GM12878 (cell line): ENCODE data around the gene POLD1. TPM values are rescaled to one million over a fixed set of nuclear protein-coding genes. Genes with fewer than 3 reads are reported as not detected.

Experiments
- ATAC-seq: fragments of 200-7000 bp; cut with Tn5 transposase; 3 replicates; pipeline ENCODE4 v1.9.1; 2020; ENCODE audit warnings: mild to moderate bottlenecking, moderate library complexity
- BruUV-seq: library from RNA; stranded (reverse); fragments of 400-500 nt; replicated peaks from 2 replicates; lab custom pipeline; 2021; lab: Mats Ljungman, UMichigan
- CTCF ChIA-PET: fragments of 300-600 bp; sonication (Branson Sonifier 250); formaldehyde crosslinking; extraction: SDS; loops from one replicate; lab custom pipeline; 2021; ENCODE audit warnings: inconsistent platforms; lab: Yijun Ruan, JAX
- POLR2A ChIA-PET: fragments of 350-600 bp; formaldehyde crosslinking; extraction: SDS; loops from one replicate; lab custom pipeline; 2021; ENCODE audit warnings: inconsistent platforms; lab: Charles Lee
- RAD21 ChIA-PET: fragments of 300-600 bp; sonication (Branson Sonifier 250); formaldehyde crosslinking; loops from one replicate; lab custom pipeline; 2023; ENCODE audit warnings: antibody characterized with exemption; ENCODE audit not compliant: unreplicated experiment; lab: Charles Lee
- SMC1A ChIA-PET: fragments of 300-600 bp; sonication (Branson Sonifier 250); formaldehyde crosslinking; loops from one replicate; lab custom pipeline; 2023; ENCODE audit not compliant: unreplicated experiment, uncharacterized antibody; lab: Charles Lee
- DNase-seq: peaks from one replicate; pipeline ENCODE4 v3.0.0-alpha.2; 2011; ENCODE audit warnings: low read depth, low spot score
- FAIRE-seq: peaks from 3 replicates; lab custom pipeline; 2011; peaks lifted over from hg19 to GRCh38; lab: Jason Lieb, UNC
- H2AFZ ChIP-seq: 2 replicates; pipeline ENCODE4 v1.6.0; 2011; ENCODE audit warnings: low read depth, low read length, control low read depth; ENCODE audit not compliant: control insufficient read depth
- H3K27ac ChIP-seq: 2 replicates; pipeline ENCODE4 v1.5.1; 2011; ENCODE audit warnings: control low read depth; ENCODE audit not compliant: control insufficient read depth, insufficient read depth
- H3K27me3 ChIP-seq, 2 experiments: replicated peaks in 1 of 2; 2 replicates each; pipeline versions ENCODE4 v1.6.0 to v1.6.1; 2011; ENCODE audit warnings: low read length in 1 of 2; ENCODE audit not compliant: control insufficient read depth in 2 of 2, insufficient read depth in 2 of 2
- H3K36me3 ChIP-seq, 2 experiments: 2 replicates each; pipeline ENCODE4 v1.5.1; 2011; ENCODE audit warnings: low read length in 1 of 2; ENCODE audit not compliant: control insufficient read depth in 2 of 2, insufficient read depth in 2 of 2
- H3K4me1 ChIP-seq: 2 replicates; pipeline ENCODE4 v1.6.1; 2011; ENCODE audit warnings: mild to moderate bottlenecking, low read length, moderate library complexity, mixed read lengths; ENCODE audit not compliant: control insufficient read depth, insufficient read depth
- H3K4me2 ChIP-seq: 2 replicates; pipeline ENCODE4 v1.6.0; 2011; ENCODE audit warnings: control low read depth; ENCODE audit not compliant: control insufficient read depth, insufficient read depth
- H3K4me3 ChIP-seq: fragments of 200-600 bp; sonication (generic); 2 replicates; pipeline ENCODE4 v1.5.1; 2016
- H3K79me2 ChIP-seq: 2 replicates; pipeline ENCODE4 v1.6.0; 2011; ENCODE audit warnings: low read length; ENCODE audit not compliant: control insufficient read depth, insufficient read depth
- H3K9ac ChIP-seq: 2 replicates; pipeline ENCODE4 v1.8.0; 2011; ENCODE audit warnings: low read length, control low read depth, mixed read lengths; ENCODE audit not compliant: control insufficient read depth, insufficient read depth
- H3K9me3 ChIP-seq: replicated peaks from 3 replicates; pipeline ENCODE4 v1.5.1; 2011; ENCODE audit warnings: mild to moderate bottlenecking, low read length; ENCODE audit not compliant: control insufficient read depth, insufficient read depth
- H4K20me1 ChIP-seq: 2 replicates; pipeline ENCODE4 v1.6.0; 2011; ENCODE audit not compliant: control insufficient read depth, insufficient read depth
- MTA3 ChIP-seq: IDR thresholded peaks from 2 replicates; pipeline ENCODE4 v1.6.1; 2012; ENCODE audit warnings: low read length, inconsistent platforms, borderline replicate concordance
- NR2C1 ChIP-seq: fragments of 450-650 bp; IDR thresholded peaks from 2 replicates; pipeline ENCODE4 v1.6.1; 2017; ENCODE audit warnings: antibody characterized with exemption, mild to moderate bottlenecking, moderate library complexity
- NR2F1 ChIP-seq: fragments of 450-650 bp; conservative IDR thresholded peaks from 2 replicates; pipeline ENCODE4 v1.6.1; 2017; ENCODE audit warnings: mild to moderate bottlenecking
- SMAD1 ChIP-seq: fragments of 450-650 bp; IDR thresholded peaks from 2 replicates; pipeline ENCODE4 v1.6.1; 2018; ENCODE audit warnings: mild to moderate bottlenecking, low read depth; ENCODE audit not compliant: partially characterized antibody
- SPI1 ChIP-seq: IDR thresholded peaks from 2 replicates; pipeline ENCODE4 v1.6.1; 2011; ENCODE audit warnings: low read depth, mild to moderate bottlenecking, low read length, moderate library complexity, borderline replicate concordance; ENCODE audit not compliant: insufficient read depth
- WRNIP1 ChIP-seq: IDR thresholded peaks from 2 replicates; pipeline ENCODE4 v1.6.1; 2011; ENCODE audit warnings: low read depth, low read length, improper control_type of control experiment, borderline replicate concordance
- WGBS: methylation state at CpG from one replicate; pipeline ENCODE4 v1.1.6; 2016; ENCODE audit warnings: low lambda C conversion rate; ENCODE audit not compliant: insufficient replicate concordance, insufficient coverage; ENCODE audit errors: missing lambda C conversion rate; 5-methylcytosine and 5-hydroxymethylcytosine counted together
- in situ Hi-C: fragments of 300-500 bp; cut with MboI; formaldehyde crosslinking; loops from 9 replicates; pipeline ENCODE4 v1.14.3; 2018; ENCODE audit warnings: mixed read lengths
- intact Hi-C: fragments of 100-400 bp; cut with micrococcal nuclease; formaldehyde crosslinking; loops from one replicate; pipeline ENCODE4 v1.14.2; 2022; ENCODE audit not compliant: unreplicated experiment
- polyA plus RNA-seq, 11 experiments: library from polyadenylated mRNA; depleted of rRNA in 4 of 11; unstranded in 6 of 11; stranded (reverse) in 5 of 11; fragments of >200 nt; fragmentation: Nextera tagmentation in 4 of 11; fragmentation: Illumina TruSeq in 1 of 11; extraction: Ambion mirVana in 4 of 11; extraction: Trizol in 1 of 11; gene quantifications; 1 replicate in 1 of 11; 2 replicates in 10 of 11; pipeline versions ENCODE4 v1.2.1 to v1.2.3, GENCODE V29; 2011 to 2016; ENCODE audit warnings: inconsistent platforms in 2 of 11, missing spikeins in 2 of 11, low read depth in 1 of 11
- total RNA-seq, 4 experiments: library from RNA; depleted of rRNA in 3 of 4; stranded (reverse); fragments of >200 nt in 3 of 4; fragmentation: Illumina TruSeq in 1 of 4; extraction: Trizol in 1 of 4; gene quantifications; 2 replicates each; pipeline versions ENCODE4 v1.2.1 to v1.2.3, GENCODE V29; 2013 to 2021

The POLD1 gene
- total and polyA plus RNA-seq, 10 of the 15 experiments (the other 5 are each of a cell fraction or from before 2014, with no cell fraction given): 0.76 to 165 (median 63.4) TPM

- FAIRE-seq (no peak), DNase-seq (no peak), ATAC-seq (no peak)
- Histone ChIP-seq H3K4me3 (no peak overlapping the region), H3K79me2 (no peaks in the 10 kb centered on the region), H4K20me1 (no peaks in the 10 kb centered on the region), H3K9ac (no peak overlapping the region), H3K27me3 (no peaks in the 10 kb centered on the region), H3K4me1 (peaks cover 67% of the 10 kb centered on the region), H3K36me3 (no peaks in the 10 kb centered on the region), H3K4me2 (peak overlapping the region; percentile 47; the same call in 1 of the 2 replicates), H3K27ac (peak overlapping the region; percentile 47), H3K9me3 (peaks cover 2% of the 10 kb centered on the region; the same call in 2 of the 3 replicates), H2AFZ (no peak overlapping the region; the same call in 1 of the 2 replicates)
- in situ Hi-C loops: no loop called here
- ChIA-PET RAD21 (interaction anchor here (0.7 to 1.4 kb wide), 2 partner anchors 9 to 33 kb away, joined by 3 to 4 read pairs; partner anchors contain the start of gene KCNC3), CTCF (interaction anchor here (0.9 to 6.2 kb wide), 5 partner anchors 13 to 100 kb away, joined by 3 to 120 read pairs (median 3); partner anchors contain the start of genes NR1H2 and POLD1), SMC1A (interaction anchor here (1.2 to 2.8 kb wide), 6 partner anchors 13 to 101 kb away, joined by 3 to 9 read pairs (median 4); no protein-coding TSS in a partner anchor), POLR2A (interaction anchor here (0.5 to 2.8 kb wide), 8 partner anchors 14 to 364 kb away, joined by 3 to 10 read pairs (median 4); partner anchors contain the start of genes KCNC3, NR1H2 and SPIB)
- 45% methylated on average over 7 of the region's 7 CpGs for WGBS
- BruUV-seq: no TSS peak
- TF ChIP-seq NR2F1 (peak; percentile 97), NR2C1 (peak; percentile 77), SPI1 (peak; percentile 69), SMAD1 (no peak)
- intact Hi-C loops: no loop called here
Measured at GRCh38 chr19:50361290-50362029, 22.7 kb upstream of the POLD1 start.

- intact Hi-C loops (no loop called here), in situ Hi-C loops (no loop called here)
- H3K4me2 ChIP-seq: 0 out of 2 replicates have a peak overlapping the region, but pooled peaks have one; percentile 18
- H3K4me3 ChIP-seq: no peak overlapping the region
- TF ChIP-seq WRNIP1: no peak
- no peak for TF ChIP-seq MTA3
- H3K9me3 ChIP-seq: peaks cover 2% of the 10 kb centered on the region; the same call in 2 of the 3 replicates
- FAIRE-seq (no peak), DNase-seq (no peak), ATAC-seq (no peak)
- 66% methylated on average over 7 of the region's 7 CpGs for WGBS
- CTCF ChIA-PET: interaction anchor here (0.9 to 9.4 kb wide), 5 partner anchors 13 to 100 kb away, joined by 3 to 167 read pairs (median 4); partner anchors contain the start of genes NR1H2 and POLD1
- H3K27me3 ChIP-seq: no peaks in the 10 kb centered on the region
- H3K27ac ChIP-seq: no peak overlapping the region
- POLR2A ChIA-PET: interaction anchor here (1.0 to 2.8 kb wide), 6 partner anchors 14 to 99 kb away, joined by 3 to 10 read pairs (median 4); partner anchors contain the start of genes KCNC3, NR1H2 and SPIB
- H3K9ac ChIP-seq: no peak overlapping the region
- no peaks in the 10 kb centered on the region for H4K20me1 ChIP-seq
- SMC1A ChIA-PET: interaction anchor here (1.2 to 2.8 kb wide), 4 partner anchors 14 to 100 kb away, joined by 3 to 9 read pairs (median 4); no protein-coding TSS in a partner anchor
- BruUV-seq: no TSS peak
- peaks cover 67% of the 10 kb centered on the region for H3K4me1 ChIP-seq
- H3K36me3 ChIP-seq: no peaks in the 10 kb centered on the region
- no peaks in the 10 kb centered on the region for H3K79me2 ChIP-seq
- RAD21 ChIA-PET: interaction anchor here (1.4 kb wide), 1 partner anchor 34 kb away, joined by 4 read pairs; the partner anchor contains the start of gene KCNC3
- H2AFZ ChIP-seq: no peak overlapping the region
Measured at GRCh38 chr19:50362030-50362412, 22.1 kb upstream of the POLD1 start.
